Measurements from ENCODE around the gene ZNF12.

ZNF12 gene

DNA sequence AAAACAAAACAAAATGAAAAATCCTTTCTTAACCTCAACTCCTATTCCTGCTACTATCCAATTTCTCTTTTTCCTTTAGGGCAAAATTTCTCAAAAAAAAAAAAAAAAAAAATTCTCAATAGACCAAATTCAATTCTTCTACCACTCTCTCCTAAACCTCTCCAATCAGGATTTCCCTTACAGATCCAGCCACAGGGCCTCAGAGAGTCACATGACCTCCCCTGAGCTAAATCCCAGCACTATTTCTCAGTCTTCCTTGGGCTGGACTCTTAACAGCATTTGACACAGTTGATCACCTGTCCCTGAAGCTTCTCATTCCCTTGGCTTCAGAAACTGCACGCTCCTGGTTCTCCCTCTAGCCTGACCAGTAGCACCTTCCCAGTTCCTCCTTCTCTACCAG is 4.9 kb downstream of the ZNF12 start:
- Histone ChIP-seq H2AFZ (ENCODE audit: low read length) (no peak overlapping the region), H3K4me3 (ENCODE audit: low read length) (no peak overlapping the region), H3K9ac (ENCODE audit: low read length) (no peak overlapping the region), H3K27ac (ENCODE audit: low read length) (no peak overlapping the region), H3K4me2 (ENCODE audit: low read depth, low read length) (no peak overlapping the region), H3F3A (ENCODE audit: insufficient read depth, low read length) (no peaks in the 10 kb centered on the region), H3K9me3 (replicated peaks; ENCODE audit: insufficient read depth, low read length) (no peaks in the 10 kb centered on the region), H3K79me2 (ENCODE audit: low read length) (peaks cover 75% of the 10 kb centered on the region), H3K27me3 (replicated peaks; ENCODE audit: insufficient read depth, low read length) (no peaks in the 10 kb centered on the region), H3K9me2 (replicated peaks; ENCODE audit: insufficient read depth, low read length) (no peaks in the 10 kb centered on the region), H4K20me1 (ENCODE audit: insufficient read depth, low read length) (no peaks in the 10 kb centered on the region), H3K36me3 (replicated peaks; ENCODE audit: insufficient read depth, low read length) (peaks cover 62% of the 10 kb centered on the region), H3K4me1 (ENCODE audit: low read length) (no peaks in the 10 kb centered on the region)
- no peak for DNase-seq
- TF ChIP-seq, protein P1, sequence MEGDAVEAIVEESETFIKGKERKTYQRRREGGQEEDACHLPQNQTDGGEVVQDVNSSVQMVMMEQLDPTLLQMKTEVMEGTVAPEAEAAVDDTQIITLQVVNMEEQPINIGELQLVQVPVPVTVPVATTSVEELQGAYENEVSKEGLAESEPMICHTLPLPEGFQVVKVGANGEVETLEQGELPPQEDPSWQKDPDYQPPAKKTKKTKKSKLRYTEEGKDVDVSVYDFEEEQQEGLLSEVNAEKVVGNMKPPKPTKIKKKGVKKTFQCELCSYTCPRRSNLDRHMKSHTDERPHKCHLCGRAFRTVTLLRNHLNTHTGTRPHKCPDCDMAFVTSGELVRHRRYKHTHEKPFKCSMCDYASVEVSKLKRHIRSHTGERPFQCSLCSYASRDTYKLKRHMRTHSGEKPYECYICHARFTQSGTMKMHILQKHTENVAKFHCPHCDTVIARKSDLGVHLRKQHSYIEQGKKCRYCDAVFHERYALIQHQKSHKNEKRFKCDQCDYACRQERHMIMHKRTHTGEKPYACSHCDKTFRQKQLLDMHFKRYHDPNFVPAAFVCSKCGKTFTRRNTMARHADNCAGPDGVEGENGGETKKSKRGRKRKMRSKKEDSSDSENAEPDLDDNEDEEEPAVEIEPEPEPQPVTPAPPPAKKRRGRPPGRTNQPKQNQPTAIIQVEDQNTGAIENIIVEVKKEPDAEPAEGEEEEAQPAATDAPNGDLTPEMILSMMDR (IDR thresholded peaks at IDR 0.05; ENCODE audit: low read length) = no peak
- TF ChIP-seq EZH2 (optimal IDR thresholded peaks at IDR 0.05; ENCODE audit: low read depth, low read length) (no peak), EZH2phosphoT487 (IDR thresholded peaks at IDR 0.05; ENCODE audit: low read length) (no peak)

DNA sequence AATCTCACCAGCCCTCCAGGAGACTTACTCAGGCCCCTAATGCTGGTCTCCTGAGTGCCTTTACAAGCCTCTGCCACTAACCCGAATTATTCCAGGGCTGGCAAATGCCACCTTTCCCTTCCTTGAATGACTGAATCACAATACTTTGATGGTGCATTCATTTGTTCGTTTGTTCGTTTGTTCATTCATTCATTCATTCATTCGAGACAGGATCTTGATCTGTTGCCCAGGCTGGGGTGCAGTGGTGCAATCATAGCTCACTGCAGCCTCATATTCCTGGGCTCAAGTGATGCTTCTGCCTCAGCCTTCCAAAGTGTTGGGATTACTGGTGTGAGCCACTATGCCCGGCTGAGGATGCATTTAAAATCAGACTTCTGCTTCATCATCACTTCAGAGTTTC is 6.0 kb downstream of the ZNF12 start:
- no peaks in the 10 kb centered on the region for H3K9me3 ChIP-seq (replicated peaks; ENCODE audit: insufficient read depth, low read length)
- no peaks in the 10 kb centered on the region for H3K9me2 ChIP-seq (replicated peaks; ENCODE audit: insufficient read depth, low read length)
- no peaks in the 10 kb centered on the region for H3F3A ChIP-seq (ENCODE audit: insufficient read depth, low read length)
- H3K4me3 ChIP-seq (ENCODE audit: low read length) = no peak overlapping the region
- H3K4me1 ChIP-seq (ENCODE audit: low read length) = no peaks in the 10 kb centered on the region
- no peak overlapping the region for H3K9ac ChIP-seq (ENCODE audit: low read length)
- DNase-seq = no peak
- no peaks in the 10 kb centered on the region for H3K27me3 ChIP-seq (replicated peaks; ENCODE audit: insufficient read depth, low read length)
- no peaks in the 10 kb centered on the region for H4K20me1 ChIP-seq (ENCODE audit: insufficient read depth, low read length)
- peaks cover 73% of the 10 kb centered on the region for H3K36me3 ChIP-seq (replicated peaks; ENCODE audit: insufficient read depth, low read length)
- TF ChIP-seq, protein P1 (IDR thresholded peaks at IDR 0.05; ENCODE audit: low read length) = no peak
- peaks cover 68% of the 10 kb centered on the region for H3K79me2 ChIP-seq (ENCODE audit: low read length)
- no peak overlapping the region for H3K27ac ChIP-seq (ENCODE audit: low read length)
- no peak overlapping the region for H3K4me2 ChIP-seq (ENCODE audit: low read depth, low read length)
- no peak overlapping the region for H2AFZ ChIP-seq (ENCODE audit: low read length)

DNA sequence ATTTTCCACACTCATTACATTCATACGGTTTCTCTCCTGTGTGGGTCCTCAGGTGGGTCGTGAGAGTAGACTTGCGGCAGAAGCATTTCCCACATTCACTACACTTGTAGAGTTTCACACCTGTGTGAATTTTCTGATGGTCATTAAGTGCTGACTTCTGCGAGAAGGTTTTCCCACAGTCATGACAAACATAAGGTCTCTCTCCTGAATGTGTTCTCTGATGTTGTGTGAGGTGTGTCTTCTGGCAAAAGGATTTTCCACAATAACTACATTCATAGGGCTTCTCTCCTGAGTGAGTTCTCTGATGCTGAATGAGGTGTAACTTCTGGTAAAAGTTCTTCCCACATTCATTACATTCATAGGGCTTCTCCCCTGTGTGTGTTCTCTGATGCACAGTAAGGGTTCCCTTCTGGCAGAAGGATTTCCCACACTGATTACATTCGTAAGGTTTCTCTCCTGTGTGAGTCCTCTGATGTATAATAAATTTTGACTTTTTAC is 15.1 kb downstream of the ZNF12 start:
- Histone ChIP-seq H3K27ac (ENCODE audit: low read length) (no peak overlapping the region), H3K4me2 (ENCODE audit: low read depth, low read length) (no peak overlapping the region), H3K9me2 (replicated peaks; ENCODE audit: insufficient read depth, low read length) (no peaks in the 10 kb centered on the region), H4K20me1 (ENCODE audit: insufficient read depth, low read length) (no peaks in the 10 kb centered on the region), H3K9me3 (replicated peaks; ENCODE audit: insufficient read depth, low read length) (no peaks in the 10 kb centered on the region; the same call in 1 of the 2 replicates), H3K27me3 (replicated peaks; ENCODE audit: insufficient read depth, low read length) (no peaks in the 10 kb centered on the region), H3F3A (ENCODE audit: insufficient read depth, low read length) (no peaks in the 10 kb centered on the region), H3K4me1 (ENCODE audit: low read length) (no peaks in the 10 kb centered on the region), H2AFZ (ENCODE audit: low read length) (no peak overlapping the region), H3K9ac (ENCODE audit: low read length) (no peak overlapping the region), H3K4me3 (ENCODE audit: low read length) (no peak overlapping the region), H3K36me3 (replicated peaks; ENCODE audit: insufficient read depth, low read length) (peaks cover 84% of the 10 kb centered on the region), H3K79me2 (ENCODE audit: low read length) (no peaks in the 10 kb centered on the region)
- no peak for DNase-seq
- TF ChIP-seq, protein P1 (IDR thresholded peaks at IDR 0.05; ENCODE audit: low read length) = no peak
- TF ChIP-seq EZH2phosphoT487 (IDR thresholded peaks at IDR 0.05; ENCODE audit: low read length) = no peak
- TF ChIP-seq EZH2 (optimal IDR thresholded peaks at IDR 0.05; ENCODE audit: low read depth, low read length) = no peak

All from MM.1S (cell line).